OCI-LY1 (cell line): Measurements from ENCODE around the gene GLIS1.

Experiments
- H2AFZ ChIP-seq: fragments of 200-600 bp; sonication (generic), shearing (Covaris generic); 2 replicates; pipeline ENCODE4 v1.6.0; 2014; ENCODE audit warnings: antibody characterized with exemption, mild to moderate bottlenecking, low read length
- H3F3A ChIP-seq: fragments of 200-600 bp; sonication (generic), shearing (Covaris generic); 2 replicates; pipeline ENCODE4 v1.6.0; 2014; ENCODE audit warnings: mild to moderate bottlenecking, antibody characterized with exemption, low read length, moderate library complexity; ENCODE audit not compliant: insufficient read depth
- H3K27ac ChIP-seq: fragments of 200-600 bp; sonication (generic); 2 replicates; pipeline ENCODE4 v1.5.1; 2014; ENCODE audit warnings: low read length, mixed run types, mild to moderate bottlenecking, low read depth; ENCODE audit not compliant: poor library complexity, severe bottlenecking
- H3K27me3 ChIP-seq: fragments of 200-600 bp; sonication (generic); 2 replicates; pipeline ENCODE4 v1.6.0; 2014; ENCODE audit warnings: antibody characterized with exemption, mild to moderate bottlenecking, low read length, moderate library complexity; ENCODE audit not compliant: insufficient read depth
- H3K36me3 ChIP-seq: fragments of 200-600 bp; sonication (generic); 2 replicates; pipeline ENCODE4 v1.6.1; 2014; ENCODE audit warnings: mild to moderate bottlenecking, antibody characterized with exemption, low read length, moderate library complexity, mixed read lengths; ENCODE audit not compliant: insufficient read depth
- H3K4me1 ChIP-seq: fragments of 200-600 bp; sonication (generic); 2 replicates; pipeline ENCODE4 v1.5.1; 2014; ENCODE audit warnings: mild to moderate bottlenecking, low read length, moderate library complexity; ENCODE audit not compliant: insufficient read depth, severe bottlenecking
- H3K4me2 ChIP-seq: fragments of 200-600 bp; sonication (generic), shearing (Covaris generic); 2 replicates; pipeline ENCODE4 v1.6.1; 2014; ENCODE audit warnings: low read length
- H3K4me3 ChIP-seq: fragments of 200-600 bp; sonication (generic); 2 replicates; pipeline ENCODE4 v1.5.1; 2014; ENCODE audit warnings: low read length, low read depth, mild to moderate bottlenecking, mixed read lengths; ENCODE audit not compliant: poor library complexity, severe bottlenecking
- H3K79me2 ChIP-seq: fragments of 200-600 bp; shearing (Covaris generic); 2 replicates; pipeline ENCODE4 v1.6.1; 2016; ENCODE audit warnings: mixed run types, low read length, mixed read lengths; ENCODE audit not compliant: insufficient read depth
- H3K9ac ChIP-seq: fragments of 200-600 bp; sonication (generic), shearing (Covaris generic); 2 replicates; pipeline ENCODE4 v1.6.1; 2014; ENCODE audit warnings: mild to moderate bottlenecking, low read length, mixed read lengths
- H3K9me2 ChIP-seq: fragments of 200-600 bp; sonication (generic), shearing (Covaris generic); 2 replicates; pipeline ENCODE4 v1.6.1; 2014; ENCODE audit warnings: low read depth, mild to moderate bottlenecking, low read length, mixed read lengths
- H3K9me3 ChIP-seq: fragments of 200-600 bp; shearing (Covaris generic); 2 replicates; pipeline ENCODE4 v1.6.1; 2014; ENCODE audit warnings: low read length, mixed read lengths
- H4K20me1 ChIP-seq: fragments of 200-600 bp; sonication (generic), shearing (Covaris generic); 2 replicates; pipeline ENCODE4 v1.6.0; 2016; ENCODE audit warnings: mild to moderate bottlenecking, low read length; ENCODE audit not compliant: insufficient read depth
- CTCF ChIP-seq: fragments of 200-600 bp; sonication (generic), shearing (Covaris generic); IDR thresholded peaks from 2 replicates; pipeline ENCODE4 v1.5.1; 2017; ENCODE audit warnings: mild to moderate bottlenecking, antibody characterized with exemption, low read length, moderate library complexity, mixed read lengths
- EZH2 ChIP-seq: fragments of 200-600 bp; sonication (generic), shearing (Covaris generic); IDR thresholded peaks from 2 replicates; pipeline ENCODE4 v1.8.0; 2017; ENCODE audit warnings: borderline replicate concordance, mixed run types, mild to moderate bottlenecking, antibody characterized with exemption, low read length, moderate library complexity, mixed read lengths

The GLIS1 gene

GRCh38 chr1:53626616-53627015 lies 112.3 kb downstream of the GLIS1 start:
- no peaks in the 10 kb centered on the region for H3K36me3 ChIP-seq
- peaks cover 7% of the 10 kb centered on the region; the same call in 1 of the 2 replicates for H3K27me3 ChIP-seq
- no peak overlapping the region for H3K4me3 ChIP-seq
- H3K27ac ChIP-seq, result no peak overlapping the region
- H2AFZ ChIP-seq, result no peak overlapping the region
- H3K9ac ChIP-seq, result no peak overlapping the region
- H3F3A ChIP-seq, result no peaks in the 10 kb centered on the region
- TF ChIP-seq CTCF (no peak), EZH2 (no peak)
- H3K9me2 ChIP-seq, result no peaks in the 10 kb centered on the region
- no peaks in the 10 kb centered on the region for H3K4me1 ChIP-seq
- H4K20me1 ChIP-seq, result no peaks in the 10 kb centered on the region
- H3K4me2 ChIP-seq, result no peak overlapping the region
- H3K79me2 ChIP-seq, result no peaks in the 10 kb centered on the region
- no peaks in the 10 kb centered on the region for H3K9me3 ChIP-seq

- Histone ChIP-seq H3K27me3 (peaks cover 7% of the 10 kb centered on the region; the same call in 1 of the 2 replicates), H3F3A (no peaks in the 10 kb centered on the region), H3K4me2 (no peak overlapping the region), H3K9ac (no peak overlapping the region), H3K27ac (no peak overlapping the region), H3K9me3 (no peaks in the 10 kb centered on the region), H2AFZ (no peak overlapping the region), H3K36me3 (no peaks in the 10 kb centered on the region), H3K79me2 (no peaks in the 10 kb centered on the region), H3K9me2 (no peaks in the 10 kb centered on the region), H3K4me3 (no peak overlapping the region), H4K20me1 (no peaks in the 10 kb centered on the region), H3K4me1 (no peaks in the 10 kb centered on the region)
- no peak for TF ChIP-seq EZH2
- TF ChIP-seq CTCF, result no peak
These were observed 113.0 kb downstream of the GLIS1 start for GRCh38 chr1:53625766-53626520.

GRCh38 chr1:53625049-53625448 lies 113.9 kb downstream of the GLIS1 start:
- no peak for TF ChIP-seq CTCF
- TF ChIP-seq EZH2, result no peak
- H3K4me3 ChIP-seq, result no peak overlapping the region

More at GRCh38 chr1:53625049-53625448, 113.9 kb downstream of the GLIS1 start:
- Histone ChIP-seq H3K27me3 (peaks cover 7% of the 10 kb centered on the region; the same call in 1 of the 2 replicates), H3K4me2 (no peak overlapping the region), H3K9ac (no peak overlapping the region), H3F3A (no peaks in the 10 kb centered on the region), H2AFZ (no peak overlapping the region), H3K9me2 (no peaks in the 10 kb centered on the region), H3K9me3 (no peaks in the 10 kb centered on the region), H4K20me1 (no peaks in the 10 kb centered on the region), H3K27ac (no peak overlapping the region), H3K4me1 (no peaks in the 10 kb centered on the region), H3K79me2 (no peaks in the 10 kb centered on the region), H3K36me3 (no peaks in the 10 kb centered on the region)
